Stimulated activated CD4-positive, alpha-beta T cell treated with anti-CD3 and anti-CD28 coated beads, Interleukin-4, amount 100 ng/mL, for 1 hour (primary cell): ENCODE measurements around the gene MAP2.
A peak's percentile ranks its signal among the peaks of the same experiment; 100 is the strongest.

Source experiments
- DNase-seq: peaks from one replicate; pipeline ENCODE4 v3.0.0-alpha.2; 2020

Gene MAP2, protein sequence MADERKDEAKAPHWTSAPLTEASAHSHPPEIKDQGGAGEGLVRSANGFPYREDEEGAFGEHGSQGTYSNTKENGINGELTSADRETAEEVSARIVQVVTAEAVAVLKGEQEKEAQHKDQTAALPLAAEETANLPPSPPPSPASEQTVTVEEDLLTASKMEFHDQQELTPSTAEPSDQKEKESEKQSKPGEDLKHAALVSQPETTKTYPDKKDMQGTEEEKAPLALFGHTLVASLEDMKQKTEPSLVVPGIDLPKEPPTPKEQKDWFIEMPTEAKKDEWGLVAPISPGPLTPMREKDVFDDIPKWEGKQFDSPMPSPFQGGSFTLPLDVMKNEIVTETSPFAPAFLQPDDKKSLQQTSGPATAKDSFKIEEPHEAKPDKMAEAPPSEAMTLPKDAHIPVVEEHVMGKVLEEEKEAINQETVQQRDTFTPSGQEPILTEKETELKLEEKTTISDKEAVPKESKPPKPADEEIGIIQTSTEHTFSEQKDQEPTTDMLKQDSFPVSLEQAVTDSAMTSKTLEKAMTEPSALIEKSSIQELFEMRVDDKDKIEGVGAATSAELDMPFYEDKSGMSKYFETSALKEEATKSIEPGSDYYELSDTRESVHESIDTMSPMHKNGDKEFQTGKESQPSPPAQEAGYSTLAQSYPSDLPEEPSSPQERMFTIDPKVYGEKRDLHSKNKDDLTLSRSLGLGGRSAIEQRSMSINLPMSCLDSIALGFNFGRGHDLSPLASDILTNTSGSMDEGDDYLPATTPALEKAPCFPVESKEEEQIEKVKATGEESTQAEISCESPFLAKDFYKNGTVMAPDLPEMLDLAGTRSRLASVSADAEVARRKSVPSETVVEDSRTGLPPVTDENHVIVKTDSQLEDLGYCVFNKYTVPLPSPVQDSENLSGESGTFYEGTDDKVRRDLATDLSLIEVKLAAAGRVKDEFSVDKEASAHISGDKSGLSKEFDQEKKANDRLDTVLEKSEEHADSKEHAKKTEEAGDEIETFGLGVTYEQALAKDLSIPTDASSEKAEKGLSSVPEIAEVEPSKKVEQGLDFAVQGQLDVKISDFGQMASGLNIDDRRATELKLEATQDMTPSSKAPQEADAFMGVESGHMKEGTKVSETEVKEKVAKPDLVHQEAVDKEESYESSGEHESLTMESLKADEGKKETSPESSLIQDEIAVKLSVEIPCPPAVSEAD (N-terminal part only)

DNA sequence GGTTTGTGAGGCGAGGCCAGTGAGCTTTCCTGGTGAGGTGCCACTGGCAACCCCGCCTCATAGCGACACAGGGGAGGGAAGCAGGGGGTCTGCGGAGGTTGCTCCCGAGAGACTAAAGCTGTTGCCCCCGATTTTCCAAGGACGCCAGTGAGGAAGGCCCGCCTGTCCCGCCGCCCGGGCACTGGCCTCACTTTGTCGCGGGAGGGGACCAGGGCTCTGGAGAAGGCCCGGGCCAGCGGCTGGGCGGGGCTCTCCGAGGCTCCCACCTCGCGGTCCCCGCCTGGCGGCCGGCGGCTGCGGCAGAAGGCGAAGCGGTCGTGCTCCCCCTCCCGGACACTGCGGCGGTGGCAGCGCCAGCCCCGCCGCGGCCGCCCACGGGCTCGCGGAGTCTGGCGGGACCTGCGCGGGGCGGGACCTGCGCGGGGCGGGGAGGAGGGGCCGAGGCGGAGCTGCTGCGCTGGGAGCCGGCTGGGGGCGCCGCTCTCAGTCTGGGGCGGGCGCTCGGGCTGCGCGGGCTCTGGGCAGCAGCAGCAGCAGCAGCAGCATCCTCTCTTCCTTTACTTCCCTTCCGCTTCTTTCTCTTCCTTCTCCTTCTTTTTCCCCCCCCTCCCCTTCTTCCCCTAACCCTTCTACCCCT, at the start of gene MAP2:
TSS of gene MAP2 (plus strand) at position 486 of the 637 bp plus-strand sequence. CDS start 229,124 bp downstream, outside the sequence.
- peak; percentile 69 for DNase-seq

DNA sequence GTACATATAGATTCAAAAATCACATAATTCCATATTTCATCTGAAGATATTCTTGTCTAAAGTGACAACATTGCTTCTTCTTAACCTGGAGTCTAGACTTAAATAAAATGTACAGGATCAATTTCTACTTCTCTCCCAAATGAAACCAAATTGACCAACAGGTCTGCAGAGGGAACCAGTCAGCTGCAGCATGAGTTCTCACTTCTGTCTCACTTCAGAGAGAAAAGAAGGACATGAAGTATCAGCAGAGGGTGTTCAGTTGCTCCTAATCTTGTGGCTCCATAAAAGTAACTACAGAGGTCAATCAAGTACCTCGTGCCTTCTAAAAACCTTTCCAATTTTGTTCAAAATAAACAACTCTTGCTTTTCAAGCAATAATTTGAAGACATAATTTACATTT, 47.2 kb upstream of the MAP2 start:
- no peak for DNase-seq

DNA sequence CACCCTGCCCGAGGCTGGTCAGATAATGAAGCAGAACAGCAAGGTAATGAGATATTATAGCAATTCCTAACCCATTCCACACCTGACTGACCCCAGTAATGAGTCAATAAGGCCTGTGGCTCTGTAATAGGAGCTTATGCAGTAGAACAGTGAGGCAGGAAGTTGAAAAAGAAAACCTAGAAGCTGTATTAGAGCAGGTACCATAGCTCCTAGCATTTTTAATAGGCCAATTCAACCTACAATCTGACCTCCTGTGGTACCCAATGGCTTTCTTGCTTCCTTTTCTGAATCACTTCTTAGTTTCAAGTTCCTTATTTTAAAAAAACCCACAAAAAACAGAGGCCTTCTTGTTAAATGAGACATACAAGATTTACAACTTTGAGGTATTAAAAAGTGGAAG, 43.6 kb upstream of the MAP2 start:
- DNase-seq: no peak

DNA sequence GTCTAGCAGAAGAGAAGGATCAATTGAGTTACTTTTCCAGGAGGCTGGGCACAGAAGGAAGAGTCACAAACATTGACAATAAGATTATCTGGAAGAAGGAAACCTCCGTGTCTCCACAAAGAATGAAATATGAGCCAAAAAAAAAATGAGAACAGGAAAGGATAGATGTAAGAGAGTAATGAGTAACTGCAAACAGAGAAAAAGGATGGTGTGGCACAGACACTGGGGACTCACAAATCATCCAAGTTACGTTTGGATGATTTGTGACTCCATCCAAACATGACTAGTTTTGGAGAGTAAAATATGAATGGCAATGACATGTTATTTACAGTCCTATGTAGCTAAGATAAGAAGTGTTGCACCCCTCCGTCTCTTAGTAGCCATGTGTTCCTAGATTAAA, 42.8 kb upstream of the MAP2 start:
- no peak for DNase-seq

DNA sequence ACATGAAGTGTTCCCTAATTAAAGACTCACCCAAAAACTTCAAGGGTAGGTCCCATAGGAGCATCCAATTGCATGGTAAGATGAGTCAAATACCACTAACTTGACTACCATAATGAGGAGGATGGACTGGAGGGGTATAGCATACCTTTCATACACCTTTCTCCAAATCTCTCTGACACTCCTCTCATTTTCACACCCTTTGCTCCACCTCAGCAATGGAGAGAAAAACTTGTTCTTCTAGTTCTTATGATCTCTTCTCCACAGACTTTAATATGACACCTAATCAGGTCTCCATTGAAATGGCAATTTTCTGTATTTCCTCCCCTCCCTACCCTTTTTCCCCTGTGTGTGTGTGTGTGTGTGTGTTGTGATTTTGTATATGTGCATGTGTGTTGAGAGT, 41.1 kb upstream of the MAP2 start:
- DNase-seq: no peak

DNA sequence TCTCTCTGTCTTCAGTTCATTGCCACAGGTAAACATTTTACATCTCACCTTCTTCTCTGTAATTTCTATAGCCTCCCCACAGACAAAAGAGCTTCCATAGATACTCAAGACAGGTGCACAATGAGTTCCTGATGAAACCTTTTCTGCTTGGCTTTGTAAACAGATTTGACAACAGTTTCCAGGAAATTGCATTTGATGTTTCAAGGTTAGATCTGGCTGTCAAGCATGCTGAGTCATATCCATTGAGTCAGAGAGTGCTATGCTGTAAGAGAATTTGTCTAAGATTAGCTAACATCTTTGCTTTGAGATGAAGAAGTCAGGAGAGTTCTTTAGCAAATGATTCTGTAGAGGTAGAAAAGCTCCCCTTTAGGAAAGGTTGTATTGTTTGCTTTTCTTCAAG, 40.6 kb upstream of the MAP2 start:
- DNase-seq: no peak

DNA sequence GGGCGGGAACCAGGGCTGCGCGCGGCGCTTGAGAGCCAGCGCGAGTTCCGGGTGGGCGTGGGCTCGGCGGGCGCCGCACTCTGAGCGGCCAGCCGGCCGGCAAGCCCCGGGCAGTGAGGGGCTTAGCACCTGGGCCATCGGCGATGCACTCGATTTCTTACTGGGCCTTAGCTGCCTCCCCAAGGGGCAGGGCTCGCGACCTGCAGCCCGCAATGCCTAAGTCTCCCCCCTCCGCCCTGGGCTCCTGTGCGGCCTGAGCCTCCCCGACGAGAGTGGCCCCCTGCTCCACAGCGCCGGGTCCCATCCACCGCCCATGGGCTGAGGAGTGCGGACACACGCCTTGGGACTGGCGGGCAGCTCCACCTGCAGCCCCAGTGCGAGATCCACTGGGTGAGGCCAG, 36.5 kb upstream of the MAP2 start:
- peak; percentile 0 for DNase-seq

DNA sequence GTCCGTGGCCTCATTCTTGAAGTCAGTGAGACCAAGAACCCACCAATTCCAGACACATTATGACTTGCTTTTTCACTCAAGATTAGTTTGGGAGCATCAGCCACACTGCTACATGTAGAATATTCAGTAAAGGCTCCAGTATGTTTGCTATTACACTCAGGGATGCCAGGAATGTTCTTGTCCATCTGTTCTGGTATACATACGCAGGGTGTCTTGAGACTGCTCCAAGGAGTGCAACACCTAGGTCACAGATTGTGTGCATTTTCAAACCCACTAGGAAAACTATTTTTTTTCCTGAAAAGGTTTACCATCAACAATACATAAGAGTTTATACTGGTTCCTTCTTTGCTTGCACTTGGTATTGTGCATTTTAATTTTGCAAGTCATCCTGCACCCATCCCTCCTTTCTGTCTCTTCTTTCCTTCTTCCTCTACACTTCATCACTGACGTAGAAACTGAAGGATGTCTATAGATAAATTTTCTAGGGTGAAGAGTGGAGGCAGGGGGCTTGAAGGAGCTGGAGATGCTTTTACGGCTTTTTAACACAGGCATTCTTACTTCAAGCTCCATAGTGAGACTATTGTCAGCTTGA, 35.3 kb upstream of the MAP2 start:
- no peak for DNase-seq

DNA sequence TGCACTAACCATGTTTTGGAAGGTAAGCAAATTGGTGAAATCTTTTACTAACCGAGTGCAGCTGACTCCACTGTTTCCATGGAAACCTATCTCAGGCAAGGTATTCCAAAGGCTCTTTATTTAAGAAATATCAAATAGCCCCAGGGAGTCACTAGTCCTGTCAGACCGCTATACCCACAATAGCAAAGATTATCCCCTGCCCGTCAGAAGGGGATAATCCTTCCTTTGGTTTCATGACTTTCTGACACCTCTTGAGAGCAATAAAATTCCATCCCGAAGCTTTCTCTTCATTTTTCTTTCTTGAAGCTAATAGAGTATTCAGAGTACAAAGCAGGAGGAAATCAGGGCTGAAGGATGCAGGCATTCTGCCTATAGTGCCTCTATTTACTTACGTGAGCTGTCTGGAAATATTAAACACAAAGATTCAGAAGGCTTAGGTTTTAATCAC, 34.7 kb upstream of the MAP2 start:
- DNase-seq: no peak

DNA sequence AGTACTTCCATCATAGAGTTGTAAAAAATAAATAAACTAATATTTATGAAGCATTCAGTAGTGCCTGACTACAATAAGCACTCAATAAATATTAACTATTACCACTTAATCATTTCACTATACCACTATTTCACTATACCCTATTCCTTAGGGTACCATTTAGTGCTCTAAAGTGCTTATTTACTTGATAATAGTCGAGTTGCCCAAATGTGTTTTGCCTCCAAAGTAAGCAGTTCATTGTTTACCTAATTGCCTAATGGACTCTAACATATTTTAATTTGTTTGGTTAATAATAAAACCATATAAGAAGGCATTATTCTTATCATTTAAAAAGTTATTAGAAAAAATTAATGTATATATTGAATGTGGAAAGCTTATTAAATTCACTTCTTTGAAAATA, 33.0 kb upstream of the MAP2 start:
- DNase-seq: no peak

DNA sequence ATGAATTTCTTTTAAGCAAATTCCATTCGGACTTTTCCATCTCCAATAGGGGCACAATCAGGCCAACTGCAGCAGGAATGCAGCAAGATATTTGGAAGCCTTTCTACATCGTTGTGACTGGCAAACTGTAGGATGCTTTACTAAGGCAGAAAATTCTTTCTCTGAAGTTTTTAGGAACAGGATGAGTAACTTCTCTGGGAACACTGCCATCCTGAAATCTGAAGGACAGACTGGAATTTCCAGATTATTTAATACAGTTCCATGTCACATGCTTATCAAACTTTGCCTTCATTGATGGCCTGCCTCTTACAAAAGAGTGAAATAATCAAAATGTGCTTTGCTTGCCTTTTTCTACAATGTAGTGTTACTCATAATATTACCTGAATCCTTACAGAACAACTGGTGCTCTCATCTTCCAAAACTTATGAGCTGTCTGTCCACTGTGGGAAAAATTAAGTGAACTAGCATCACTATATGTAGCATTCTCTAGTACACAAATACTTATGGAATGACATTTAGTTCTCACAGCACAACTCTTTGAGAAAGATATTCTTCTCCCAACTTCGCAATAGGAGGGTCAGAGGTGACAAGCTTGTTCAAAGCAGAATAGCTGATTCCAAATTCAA, 32.0 kb upstream of the MAP2 start:
- DNase-seq: no peak

DNA sequence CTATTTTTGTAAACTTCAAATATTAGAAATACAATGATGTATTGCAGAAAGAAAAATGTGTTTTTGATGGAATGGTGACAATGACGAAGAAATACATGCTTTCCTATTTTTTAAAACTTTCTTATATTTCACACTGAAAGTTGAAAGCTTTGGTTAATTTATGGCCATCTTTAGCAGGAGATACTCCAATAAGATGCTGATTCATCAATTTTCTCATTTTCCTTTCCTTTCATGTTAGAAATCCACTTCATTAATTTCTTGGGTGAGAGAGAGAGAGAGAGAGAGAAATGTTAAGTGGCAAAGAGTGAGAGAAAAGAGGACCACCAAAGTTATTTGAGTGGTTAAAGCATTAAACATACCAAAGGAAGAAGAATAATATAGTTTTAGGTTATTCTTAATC, 28.6 kb upstream of the MAP2 start:
- DNase-seq: no peak

DNA sequence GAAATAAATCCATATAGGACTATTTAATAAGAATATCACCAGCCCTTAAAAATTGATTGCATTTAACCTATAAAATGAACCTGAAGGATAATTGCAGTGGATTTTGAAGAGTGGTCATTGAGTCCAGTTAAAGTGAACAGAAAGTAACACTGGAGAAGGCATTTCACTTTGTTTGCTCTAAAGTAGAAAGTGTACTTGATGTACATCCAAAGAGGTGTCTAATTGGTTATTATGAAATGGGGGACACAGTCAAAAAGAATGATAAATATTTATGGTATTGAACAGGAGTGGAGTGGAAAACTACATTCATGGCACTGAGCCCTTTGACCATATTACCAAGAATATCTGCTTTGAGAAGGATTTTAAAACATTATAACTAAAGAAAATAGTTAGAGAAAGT, 28.2 kb upstream of the MAP2 start:
- no peak for DNase-seq

DNA sequence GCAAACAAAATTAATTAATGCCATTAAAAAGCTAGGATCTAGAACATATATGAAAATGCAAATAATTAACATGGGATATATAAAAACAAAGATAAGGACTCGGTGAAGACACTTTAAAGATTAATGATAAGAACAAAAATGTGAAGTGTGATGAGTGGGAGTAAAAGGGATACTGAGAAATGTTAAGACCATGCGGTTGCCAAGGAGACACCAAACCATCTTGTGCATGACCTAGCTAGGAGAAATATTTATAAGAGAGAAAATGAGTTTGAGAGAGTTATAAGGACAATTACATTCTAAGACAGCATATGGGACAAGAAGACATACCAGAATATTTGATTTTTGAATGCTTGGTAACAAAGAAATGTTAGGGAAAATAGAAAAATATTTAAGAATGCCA, 25.4 kb upstream of the MAP2 start:
- DNase-seq: no peak

DNA sequence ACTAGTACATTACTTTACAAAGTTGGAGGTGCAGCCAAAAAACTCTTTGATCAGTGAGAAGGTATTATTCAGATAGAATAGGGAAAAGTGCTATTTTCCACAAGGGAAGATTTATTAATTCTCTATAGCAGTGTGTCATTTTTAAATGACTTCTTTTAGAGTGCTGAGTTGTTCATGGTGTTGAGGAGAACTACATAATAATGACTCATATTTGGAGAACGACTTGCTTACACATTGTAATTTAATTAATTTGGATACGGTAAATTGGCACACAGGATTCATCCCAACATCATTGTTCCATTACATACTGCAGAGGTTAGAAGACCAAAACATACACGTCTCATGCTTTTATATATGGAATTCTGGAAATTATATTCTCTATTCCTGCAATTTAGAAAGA, 22.1 kb upstream of the MAP2 start:
- DNase-seq: no peak

DNA sequence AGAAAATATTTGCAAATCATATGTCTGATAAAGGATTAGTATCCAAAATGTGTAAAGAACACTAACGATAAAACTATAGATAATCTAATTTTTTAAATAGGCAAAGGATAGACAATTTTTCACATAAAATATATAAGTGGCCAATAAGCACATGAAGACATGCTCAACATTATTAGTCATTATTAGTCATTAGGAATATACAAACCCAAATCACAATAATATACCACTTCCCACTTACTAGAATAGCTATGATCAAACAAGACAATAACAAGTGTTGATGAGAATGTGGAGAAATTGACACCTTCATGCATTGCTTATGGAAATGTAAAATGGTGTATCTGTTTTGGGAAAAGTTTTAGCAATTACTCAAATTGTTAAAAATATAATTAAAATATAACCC, 12.6 kb upstream of the MAP2 start:
- DNase-seq: no peak

DNA sequence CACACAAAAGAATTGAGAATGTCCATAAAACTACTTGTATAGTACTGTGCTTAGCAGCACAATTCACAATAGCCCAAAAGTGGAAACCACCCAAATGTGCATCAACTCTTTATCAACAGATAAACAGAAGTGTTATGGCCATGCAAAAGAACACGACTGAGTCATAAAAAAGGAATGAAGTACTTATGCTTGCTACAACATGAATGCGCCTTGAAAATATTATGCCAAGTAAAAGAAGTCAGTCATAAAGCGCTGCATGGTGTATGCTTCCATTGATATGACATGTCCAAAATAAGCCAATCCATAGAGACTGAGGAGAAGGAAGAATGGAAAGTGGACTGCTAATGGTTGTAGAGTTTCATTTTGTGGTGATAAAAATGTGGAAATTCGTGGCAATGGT, 12.1 kb upstream of the MAP2 start:
- DNase-seq: no peak

DNA sequence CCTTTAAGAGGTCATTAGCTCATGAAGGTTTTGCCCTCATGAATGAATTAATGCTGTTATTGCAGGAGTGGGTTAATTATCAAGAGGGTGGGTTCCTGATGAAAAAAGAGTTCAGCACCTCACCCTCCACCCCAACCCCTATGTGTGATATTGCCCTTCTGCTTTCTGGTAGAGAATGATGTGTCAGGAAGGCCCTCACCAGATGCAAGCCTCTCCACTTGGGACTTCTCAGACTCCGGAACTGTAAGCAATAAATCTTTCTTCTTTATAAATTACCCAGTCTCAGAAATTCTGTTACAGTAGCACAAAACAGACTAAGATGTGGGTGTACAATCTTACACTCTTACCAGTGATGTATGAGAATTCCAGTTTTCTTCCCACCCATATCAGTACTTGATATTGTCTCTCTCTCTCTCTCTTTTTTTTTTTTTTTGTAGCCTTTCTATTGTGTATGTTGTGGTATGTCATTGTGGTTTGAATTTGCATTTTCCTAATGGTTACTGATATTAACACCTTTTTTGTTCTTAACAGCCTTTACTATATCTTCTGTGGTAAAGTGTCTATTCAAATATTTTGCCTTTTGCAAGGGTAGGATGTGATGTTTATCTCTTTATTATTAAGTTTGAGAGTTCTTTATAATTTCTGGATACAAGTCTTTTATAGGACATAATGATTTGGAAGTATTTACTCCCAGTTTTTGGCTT, 10.4 kb upstream of the MAP2 start:
- DNase-seq: no peak

DNA sequence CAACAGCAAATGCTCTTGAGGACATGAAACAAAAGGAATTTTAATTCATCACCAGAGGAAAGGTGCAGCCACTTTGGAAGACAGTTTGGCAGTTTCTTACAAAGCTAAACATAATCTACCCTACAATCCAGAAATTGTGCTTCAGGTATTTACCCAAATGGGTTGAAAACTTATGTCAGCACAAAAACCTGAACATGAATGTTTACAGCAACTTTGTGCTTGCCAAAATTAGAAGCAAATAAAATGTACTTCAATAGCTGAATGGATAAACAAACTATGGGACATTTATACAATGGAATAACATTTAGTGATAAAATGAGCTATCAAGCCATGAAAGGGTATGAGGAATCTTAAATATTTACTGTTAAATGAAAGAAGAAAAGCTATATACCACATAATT, 6.9 kb upstream of the MAP2 start:
- DNase-seq: no peak

DNA sequence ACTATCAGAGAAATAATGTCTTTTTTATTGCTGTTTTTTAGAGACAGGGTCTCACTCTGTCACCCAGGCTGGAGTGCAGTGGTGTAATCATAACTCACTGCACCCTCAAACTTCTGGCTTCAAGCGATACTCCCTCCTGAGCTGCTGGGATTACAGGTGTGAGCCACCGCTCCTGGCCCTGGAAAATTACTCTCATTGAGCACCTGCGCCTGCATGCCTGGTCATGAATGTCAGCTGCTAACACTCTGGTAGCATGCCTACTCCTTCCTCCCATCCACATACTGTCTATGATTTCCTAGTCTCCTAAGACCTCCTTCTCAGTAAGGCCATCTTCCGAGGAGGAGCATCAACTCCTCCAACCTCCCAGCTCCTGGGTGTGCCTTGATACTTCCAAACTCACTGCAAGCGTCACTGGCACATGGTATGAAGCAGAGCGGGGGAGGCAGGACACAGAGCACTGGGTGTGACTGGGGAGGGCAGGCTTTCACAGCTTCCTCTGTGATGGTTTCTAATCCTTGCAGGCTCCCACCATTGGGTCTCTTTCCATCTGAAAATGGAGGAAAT, 1.6 kb upstream of the MAP2 start:
- no peak for DNase-seq

DNA sequence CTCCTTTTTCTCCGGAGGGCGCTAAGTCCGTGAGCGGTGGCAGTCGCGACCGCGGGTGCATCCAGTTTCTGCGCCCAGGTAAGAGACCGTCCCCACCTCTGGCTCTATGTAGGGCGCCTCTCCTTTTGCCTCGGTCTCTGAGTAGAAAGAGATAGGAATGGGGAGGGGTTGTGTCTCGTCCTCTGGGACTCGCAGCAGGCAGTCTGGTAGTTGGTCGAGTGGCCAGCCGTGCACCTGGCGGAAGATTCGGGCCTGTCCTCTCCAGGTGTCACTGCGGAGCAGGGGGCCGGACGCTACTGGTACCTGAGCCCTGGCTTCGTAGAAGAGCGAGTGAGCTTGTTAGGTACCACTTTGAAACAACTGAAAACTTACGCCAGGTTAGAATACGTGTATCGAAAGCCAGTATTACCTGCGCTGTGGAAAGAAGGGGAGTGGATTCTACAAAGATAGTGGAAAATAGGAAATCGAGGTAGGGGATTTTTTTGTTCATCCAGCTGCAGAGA, 403 bp downstream of the MAP2 start:
- DNase-seq: no peak
